ENCODE results near the gene LBX2.

- TF ChIP-seq CTCF (IDR thresholded peaks at IDR 0.05) (no peak), EP300 (IDR thresholded peaks at IDR 0.05) (no peak), POLR2AphosphoS5 (IDR thresholded peaks at IDR 0.05) (peak; percentile 84 to 99 (median 95))
These were observed 27.1 kb downstream of the LBX2 start, which contains the start of gene MRPL53 for GRCh38 chr2:74472086-74472944.
